HepG2 (cell line): Measurements from ENCODE around the gene NT5DC4. TPM values are rescaled to one million over a fixed set of nuclear protein-coding genes. Genes with fewer than 3 reads are reported as not detected.

Experiments used
- BHLHE40 ChIP-seq: IDR thresholded peaks from 2 replicates; pipeline ENCODE4 v1.6.1; 2011; ENCODE audit warnings: low read length, improper control_type of control experiment
- CERS6 ChIP-seq: sonication (generic); formaldehyde crosslinking; IDR thresholded peaks from 2 replicates; pipeline ENCODE4 v1.5.0; 2020; ENCODE audit warnings: missing genetic modification reagents
- ELF3 ChIP-seq: IDR thresholded peaks from 2 replicates; pipeline ENCODE4 v1.6.1; 2016; ENCODE audit warnings: missing genetic modification reagents, missing compliant biosample characterization
- GABPA ChIP-seq, 2 experiments: IDR thresholded peaks; 2 replicates each; pipeline ENCODE4 v1.6.1; 2011 to 2016; ENCODE audit warnings: low read depth in 2 of 2, low read length in 1 of 2, missing biosample characterization in 1 of 2, missing genetic modification characterization in 1 of 2
- GATA4 ChIP-seq: sonication (generic); IDR thresholded peaks from 2 replicates; pipeline ENCODE4 v1.6.1; 2016; ENCODE audit warnings: antibody characterized with exemption, low read depth, borderline replicate concordance
- GFI1 ChIP-seq: sonication (generic); formaldehyde crosslinking; IDR thresholded peaks from 2 replicates; pipeline ENCODE4 v1.5.0; 2020; ENCODE audit warnings: missing genetic modification reagents, mild to moderate bottlenecking, borderline replicate concordance
- HOXA3 ChIP-seq: sonication (generic); formaldehyde crosslinking; IDR thresholded peaks from 2 replicates; pipeline ENCODE4 v1.5.0; 2020; ENCODE audit warnings: missing genetic modification reagents
- KLF9 ChIP-seq: IDR thresholded peaks from 2 replicates; pipeline ENCODE4 v1.6.1; 2016; ENCODE audit warnings: low read depth
- MAFG ChIP-seq: sonication (generic); formaldehyde crosslinking; IDR thresholded peaks from 2 replicates; pipeline ENCODE4 v1.5.1; 2020; ENCODE audit warnings: mild to moderate bottlenecking, missing genetic modification reagents
- MBNL3 ChIP-seq: fragments of 250-450 bp; sonication (Bioruptor Pico); conservative IDR thresholded peaks from 2 replicates; pipeline ENCODE4 v1.8.0; 2022; ENCODE audit warnings: mild to moderate bottlenecking, inconsistent platforms
- MED8 ChIP-seq: sonication (generic); formaldehyde crosslinking; IDR thresholded peaks from 2 replicates; pipeline ENCODE4 v1.8.1; 2023; ENCODE audit warnings: mild to moderate bottlenecking, missing genetic modification reagents; ENCODE audit not compliant: insufficient replicate concordance
- NCOA2 ChIP-seq: sonication (generic); formaldehyde crosslinking; IDR thresholded peaks from 2 replicates; pipeline ENCODE4 v1.8.0; 2022; ENCODE audit warnings: inconsistent platforms
- PBX2 ChIP-seq: IDR thresholded peaks from 2 replicates; pipeline ENCODE4 v1.6.1; 2016; ENCODE audit warnings: control low read depth
- PHB2 ChIP-seq: fragments of 450-650 bp; IDR thresholded peaks from 2 replicates; pipeline ENCODE4 v1.6.1; 2018; ENCODE audit not compliant: partially characterized antibody
- RFXANK ChIP-seq: IDR thresholded peaks from 2 replicates; pipeline ENCODE4 v1.6.1; 2016
- SUZ12 ChIP-seq: fragments of 150-350 bp; IDR thresholded peaks from 2 replicates; pipeline ENCODE4 v1.6.1; 2014; ENCODE audit warnings: low read depth, low read length
- ZBED4 ChIP-seq: sonication (generic); formaldehyde crosslinking; IDR thresholded peaks from 2 replicates; pipeline ENCODE4 v1.4.0; 2020; ENCODE audit warnings: missing genetic modification reagents, borderline replicate concordance
- ZBTB1 ChIP-seq: sonication (generic); formaldehyde crosslinking; IDR thresholded peaks from 2 replicates; pipeline ENCODE4 v1.4.0; 2020; ENCODE audit warnings: missing genetic modification reagents, borderline replicate concordance
- ZBTB4 ChIP-seq: sonication (generic); formaldehyde crosslinking; IDR thresholded peaks from 2 replicates; pipeline ENCODE4 v1.4.0; 2020; ENCODE audit warnings: missing genetic modification reagents, mild to moderate bottlenecking, borderline replicate concordance
- ZFP91 ChIP-seq: sonication (generic); formaldehyde crosslinking; IDR thresholded peaks from 2 replicates; pipeline ENCODE4 v1.9.0; 2022; ENCODE audit warnings: missing genetic modification reagents, mild to moderate bottlenecking, borderline replicate concordance
- polyA plus RNA-seq, 8 experiments: library from polyadenylated mRNA; depleted of rRNA in 3 of 8; stranded (reverse) in 7 of 8; unstranded in 1 of 8; fragments of >200 nt; fragmentation: Illumina TruSeq in 4 of 8; extraction: Trizol in 4 of 8; gene quantifications; 2 replicates each; pipeline versions ENCODE4 v1.2.1 to v1.2.3, GENCODE V29; 2011 to 2016; ENCODE audit warnings: low read depth in 4 of 8, missing spikeins in 1 of 8, mixed read lengths in 1 of 8; ENCODE audit not compliant: insufficient read depth in 1 of 8
- total RNA-seq, 5 experiments: library from RNA; depleted of rRNA; stranded (reverse); fragments of >200 nt; fragmentation: Illumina TruSeq; extraction: Trizol; gene quantifications; 2 replicates each; pipeline ENCODE4 v1.2.3, GENCODE V29; 2016; ENCODE audit warnings: low read depth in 1 of 5

NT5DC4 gene
- total and polyA plus RNA-seq, 2 of the 13 experiments (the other 11 are each of a cell fraction or from before 2014, with no cell fraction given): 0.04 to 4.2 TPM

GRCh38 chr2:112692495-112692911 lies 28.3 kb upstream of the NT5DC4 start (continued):
- TF ChIP-seq ZBTB4 (CRISPR knock-in tag) (no peak), MAFG (peak; percentile 96), RFXANK (CRISPR knock-in tag) (no peak), GFI1 (CRISPR knock-in tag) (no peak), PBX2 (CRISPR knock-in tag) (no peak), KLF9 (CRISPR knock-in tag) (no peak), MBNL3 (CRISPR knock-in tag) (no peak), GABPA (IDR thresholded peaks at IDR 0.05; ENCODE audit: low read depth, low read length) (no peak), GABPA (CRISPR knock-in tag; IDR thresholded peaks at IDR 0.05; ENCODE audit: low read depth) (peak; percentile 18; the same call in 1 of the 2 replicates), SUZ12 (no peak), GATA4 (no peak), MED8 (CRISPR knock-in tag) (no peak), ZFP91 (0 out of 2 replicates have a peak, but pooled peaks have one; percentile 35), HOXA3 (CRISPR knock-in tag) (peak; percentile 77; the same call in 1 of the 2 replicates), ZBED4 (CRISPR knock-in tag) (0 out of 2 replicates have a peak, but pooled peaks have one; percentile 65), CERS6 (no peak), BHLHE40 (peak; percentile 67), PHB2 (no peak), ELF3 (CRISPR knock-in tag) (peak; percentile 64), NCOA2 (CRISPR knock-in tag) (peak; percentile 43; the same call in 1 of the 2 replicates), ZBTB1 (no peak)
